ENCODE measurements around the gene TNFAIP8L2. TPM values are rescaled to one million over a fixed set of nuclear protein-coding genes. Genes with fewer than 3 reads are reported as not detected.
A peak's percentile ranks its signal among the peaks of the same experiment; 100 is the strongest.
"Not testable (repeated sequence)": the region's sequence is repeated elsewhere in the genome, so short reads cannot be mapped to it uniquely, and the experiment has no call there.

TNFAIP8L2 gene
- total and polyA plus RNA-seq, 2 donors (not counting 3 experiments of a cell fraction or from before 2014, with no cell fraction given) = 0.06 TPM; not detected in 1

GRCh38 chr1:151199873-151200581 lies 43.6 kb downstream of the TNFAIP8L2 start:
- H3K27ac ChIP-seq (ENCODE audit: insufficient read depth, low read depth, low read length) = peak overlapping the region; percentile 82
- H3K79me2 ChIP-seq (ENCODE audit: control insufficient read depth, insufficient read depth, low read length) = peaks cover 62% of the 10 kb centered on the region
- no peak overlapping the region for H2AFZ ChIP-seq (ENCODE audit: low read depth, low read length)
- H3K9ac ChIP-seq (replicated peaks; ENCODE audit: extremely low read depth, insufficient read depth, low read length) = peak overlapping the region; percentile 93
- H3K36me3 ChIP-seq (ENCODE audit: control insufficient read depth in 2 of 2, extremely low read depth in 1 of 2, insufficient read depth in 2 of 2, low read length in 2 of 2) = peaks cover 0 to 3% of the 10 kb centered on the region in 2 experiments
- TF ChIP-seq MYC (IDR thresholded peaks at IDR 0.05; ENCODE audit: low read depth, low read length) = no peak
- no peak for TF ChIP-seq CTCF (IDR thresholded peaks at IDR 0.05; ENCODE audit: extremely low read depth in 1 of 2, insufficient read depth in 1 of 2, low read depth in 1 of 2, low read length in 2 of 2)
- TF ChIP-seq EZH2 (IDR thresholded peaks at IDR 0.05; ENCODE audit: borderline replicate concordance, low read depth, low read length, severe bottlenecking) = no peak
- no peak for TF ChIP-seq POLR2A (IDR thresholded peaks at IDR 0.05; ENCODE audit: low read depth, low read length)
- TF ChIP-seq GATA2 (IDR thresholded peaks at IDR 0.05; ENCODE audit: insufficient read depth, insufficient read length, low read depth, low read length) = no peak
- no peak for TF ChIP-seq MAX (IDR thresholded peaks at IDR 0.05; ENCODE audit: insufficient read depth, insufficient read length)
- peak; percentile 10 for TF ChIP-seq FOS (IDR thresholded peaks at IDR 0.05; ENCODE audit: borderline replicate concordance, insufficient read depth, low read length)
- TF ChIP-seq JUN (IDR thresholded peaks at IDR 0.05; ENCODE audit: borderline replicate concordance, insufficient read depth, insufficient read length, low read depth) = peak; percentile 16
- TF ChIP-seq POLR2AphosphoS5 (IDR thresholded peaks at IDR 0.05; ENCODE audit: insufficient read depth, low read depth, low read length) = no peak
- intact Hi-C loops (cut with micrococcal nuclease) (loop anchor here (5.0 to 10.0 kb wide), 2 partner anchors 127 to 965 kb away; partner anchors contain the start of genes ANP32E and PI4KB), dilution Hi-C loops (cut with MboI; ENCODE audit: extremely low pct_ligation_motif_present, low sequenced_read_pairs) (no loop called here)
- no TSS peak for BruUV-seq (replicated peaks)
- H3K4me1 ChIP-seq (ENCODE audit: control insufficient read depth, extremely low read depth, insufficient read depth, low read length) = peaks cover 25% of the 10 kb centered on the region
- no peaks in the 10 kb centered on the region for H3K9me3 ChIP-seq (replicated peaks; ENCODE audit: control insufficient read depth, insufficient read depth, low read length)
- CTCF ChIA-PET = interaction anchor here (0.6 to 2.3 kb wide), 4 partner anchors 10 to 100 kb away, joined by 3 to 15 read pairs (median 4); partner anchors contain the start of gene VPS72
- no peaks in the 10 kb centered on the region for H3K27me3 ChIP-seq (ENCODE audit: control insufficient read depth in 2 of 2, insufficient read depth in 2 of 2, low read length in 2 of 2)
- H3K4me2 ChIP-seq (ENCODE audit: insufficient read depth, low read length) = peak overlapping the region; percentile 98
- peak; percentile 43 for DNase-seq (ENCODE audit: low read depth, low spot score)
- H3K4me3 ChIP-seq (replicated peaks in 1 of 3; ENCODE audit: insufficient read depth in 1 of 3, low read depth in 1 of 3, low read length in 3 of 3) = peak overlapping the region; percentile 86 to 96 (median 93)
- FAIRE-seq = peak; percentile 91
- POLR2A ChIA-PET = interaction anchor here (1.5 kb wide), 1 partner anchor 10 kb away, joined by 4 read pairs; the partner anchor contains the start of gene VPS72
- peaks cover 10% of the 10 kb centered on the region for H4K20me1 ChIP-seq (replicated peaks; ENCODE audit: control insufficient read depth, extremely low read depth, insufficient read depth, low read length)
- H3K9me1 ChIP-seq (replicated peaks; ENCODE audit: control insufficient read depth, extremely low read depth, insufficient read depth, low read length) = no peaks in the 10 kb centered on the region

- POLR2A ChIA-PET; H2AFZ ChIP-seq (ENCODE audit: low read depth, low read length); H3K4me2 ChIP-seq (ENCODE audit: insufficient read depth, low read length); H3K9me1 ChIP-seq (replicated peaks; ENCODE audit: control insufficient read depth, extremely low read depth, insufficient read depth, low read length); BruUV-seq (replicated peaks); FAIRE-seq; dilution Hi-C loops (cut with MboI; ENCODE audit: extremely low pct_ligation_motif_present, low sequenced_read_pairs); H3K4me3 ChIP-seq (replicated peaks in 1 of 3; ENCODE audit: insufficient read depth in 1 of 3, low read depth in 1 of 3, low read length in 3 of 3); DNase-seq (ENCODE audit: low read depth, low spot score); H3K9me3 ChIP-seq (replicated peaks; ENCODE audit: control insufficient read depth, insufficient read depth, low read length); H3K27ac ChIP-seq (ENCODE audit: insufficient read depth, low read depth, low read length); intact Hi-C loops (cut with micrococcal nuclease); H3K9ac ChIP-seq (replicated peaks; ENCODE audit: extremely low read depth, insufficient read depth, low read length); H3K27me3 ChIP-seq (ENCODE audit: control insufficient read depth in 2 of 2, insufficient read depth in 2 of 2, low read length in 2 of 2): not testable (repeated sequence)
- H3K36me3 ChIP-seq (ENCODE audit: control insufficient read depth in 2 of 2, extremely low read depth in 1 of 2, insufficient read depth in 2 of 2, low read length in 2 of 2) = peaks cover 9 to 14% of the 10 kb centered on the region in 2 experiments
- CTCF ChIA-PET = interaction anchor here (1.0 to 1.6 kb wide), 2 partner anchors 11 to 106 kb away, joined by 3 read pairs; no protein-coding TSS in a partner anchor
- H4K20me1 ChIP-seq (replicated peaks; ENCODE audit: control insufficient read depth, extremely low read depth, insufficient read depth, low read length) = peaks cover 13% of the 10 kb centered on the region
- H3K4me1 ChIP-seq (ENCODE audit: control insufficient read depth, extremely low read depth, insufficient read depth, low read length) = peaks cover 11% of the 10 kb centered on the region
- peaks cover 88% of the 10 kb centered on the region for H3K79me2 ChIP-seq (ENCODE audit: control insufficient read depth, insufficient read depth, low read length)
Measured at GRCh38 chr1:151205381-151205965, 49.0 kb downstream of the TNFAIP8L2 start.
